Epithelial cell of proximal tubule (primary cell): ENCODE measurements around the gene PFDN2. TPM values are rescaled to one million over a fixed set of nuclear protein-coding genes. Genes with fewer than 3 reads are reported as not detected.

Experiments used
- DNase-seq: peaks from one replicate; pipeline ENCODE4 v3.0.0-alpha.2; 2011; ENCODE audit warnings: low read depth
- H3K4me3 ChIP-seq: 2 replicates; pipeline ENCODE4 v1.5.1; 2011; ENCODE audit warnings: low read depth, mild to moderate bottlenecking, low read length
- total RNA-seq: library from RNA; depleted of rRNA; stranded (reverse); fragments of >200 nt; gene quantifications from 2 replicates; pipeline ENCODE4 v1.2.3, GENCODE V29; 2015
- TF ChIP-seq, protein P1 (sequence below): conservative IDR thresholded peaks from 2 replicates; pipeline ENCODE4 v1.5.1; 2012; ENCODE audit warnings: low read depth, mild to moderate bottlenecking, low read length

The PFDN2 gene
- total RNA-seq, 1 donor from 2014 or later: 103 TPM

GRCh38 chr1:161082996-161083747 is 34.7 kb downstream of the PFDN2 start:
- H3K4me3 ChIP-seq: no peak overlapping the region
- DNase-seq: peak; percentile 73

GRCh38 chr1:161082483-161082882 is 35.4 kb downstream of the PFDN2 start:
- TF ChIP-seq, protein P1, sequence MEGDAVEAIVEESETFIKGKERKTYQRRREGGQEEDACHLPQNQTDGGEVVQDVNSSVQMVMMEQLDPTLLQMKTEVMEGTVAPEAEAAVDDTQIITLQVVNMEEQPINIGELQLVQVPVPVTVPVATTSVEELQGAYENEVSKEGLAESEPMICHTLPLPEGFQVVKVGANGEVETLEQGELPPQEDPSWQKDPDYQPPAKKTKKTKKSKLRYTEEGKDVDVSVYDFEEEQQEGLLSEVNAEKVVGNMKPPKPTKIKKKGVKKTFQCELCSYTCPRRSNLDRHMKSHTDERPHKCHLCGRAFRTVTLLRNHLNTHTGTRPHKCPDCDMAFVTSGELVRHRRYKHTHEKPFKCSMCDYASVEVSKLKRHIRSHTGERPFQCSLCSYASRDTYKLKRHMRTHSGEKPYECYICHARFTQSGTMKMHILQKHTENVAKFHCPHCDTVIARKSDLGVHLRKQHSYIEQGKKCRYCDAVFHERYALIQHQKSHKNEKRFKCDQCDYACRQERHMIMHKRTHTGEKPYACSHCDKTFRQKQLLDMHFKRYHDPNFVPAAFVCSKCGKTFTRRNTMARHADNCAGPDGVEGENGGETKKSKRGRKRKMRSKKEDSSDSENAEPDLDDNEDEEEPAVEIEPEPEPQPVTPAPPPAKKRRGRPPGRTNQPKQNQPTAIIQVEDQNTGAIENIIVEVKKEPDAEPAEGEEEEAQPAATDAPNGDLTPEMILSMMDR: no peak
- no peak for DNase-seq
- H3K4me3 ChIP-seq: no peak overlapping the region

More at GRCh38 chr1:161082996-161083747, 34.7 kb downstream of the PFDN2 start:
- TF ChIP-seq, protein P1: no peak

DNA sequence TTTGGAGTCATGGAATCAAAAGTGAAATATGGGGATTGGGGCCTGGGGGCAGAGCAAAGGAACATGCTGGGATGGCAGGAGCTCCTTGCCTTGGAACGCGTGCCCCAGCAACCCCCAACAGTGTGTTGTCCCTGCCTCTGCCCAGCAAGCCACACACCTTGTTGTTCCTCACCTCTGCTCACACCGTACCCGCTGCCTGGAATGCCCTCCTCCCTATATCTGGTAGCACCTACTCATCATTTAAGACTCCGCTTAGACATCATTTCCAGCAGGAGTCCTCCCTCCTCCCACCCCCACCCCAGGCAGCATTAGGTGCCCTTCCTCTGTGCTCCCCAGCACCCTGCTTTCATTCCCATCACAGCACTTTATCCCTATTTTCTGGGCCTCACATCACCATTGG is 36.3 kb downstream of the PFDN2 start:
- no peak for DNase-seq
- H3K4me3 ChIP-seq: no peak overlapping the region
- TF ChIP-seq, protein P1: no peak

DNA sequence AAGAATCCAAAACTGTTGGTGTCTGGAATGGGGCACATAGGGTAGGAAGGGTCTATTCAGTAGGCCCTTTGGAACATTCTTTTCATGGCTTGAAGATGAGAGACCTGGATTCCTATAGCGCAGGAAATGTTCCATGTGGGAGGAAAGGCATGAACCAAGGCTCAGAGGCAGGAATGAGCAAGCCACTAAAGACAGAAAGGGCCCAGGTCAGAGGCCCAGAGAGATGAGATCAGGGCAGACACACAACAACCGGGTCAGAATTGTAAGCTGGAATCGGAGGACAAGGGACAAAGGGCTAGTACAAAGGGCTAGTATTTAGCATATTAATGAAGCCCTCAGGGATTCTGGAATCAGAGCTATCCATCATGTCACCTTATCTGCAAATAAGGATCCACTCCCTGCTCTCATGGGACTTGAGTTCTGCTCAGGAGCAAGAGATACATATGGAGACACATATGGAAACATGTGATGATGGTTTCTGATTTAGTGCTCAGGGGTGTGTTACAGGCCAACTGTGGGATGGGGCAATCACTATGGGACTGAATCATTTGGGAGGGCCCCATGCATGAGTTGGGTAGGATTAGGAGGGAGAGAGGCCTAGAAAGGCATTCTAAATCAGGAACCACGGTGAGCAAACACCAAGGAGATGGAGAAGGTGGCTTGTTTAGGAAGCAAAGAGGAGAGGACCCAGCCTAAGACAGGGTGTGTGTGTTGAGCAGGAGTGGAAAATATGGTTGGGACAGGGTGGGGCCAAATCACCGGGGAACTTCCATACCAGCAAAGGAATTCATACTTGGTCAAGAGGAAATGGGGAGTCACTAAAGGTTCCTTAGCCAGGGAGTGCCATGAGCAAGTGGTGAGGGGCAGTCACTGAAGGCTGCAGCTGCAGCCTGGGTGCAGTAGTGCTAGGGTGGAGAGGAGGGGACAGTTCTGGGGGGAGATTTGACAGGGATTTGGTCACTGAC is 37.1 kb downstream of the PFDN2 start:
- H3K4me3 ChIP-seq: no peak overlapping the region
- TF ChIP-seq, protein P1: no peak
- no peak for DNase-seq

- DNase-seq: no peak
- no peak overlapping the region for H3K4me3 ChIP-seq
- TF ChIP-seq, protein P1: no peak
Observed at GRCh38 chr1:161079436-161080110, 38.3 kb downstream of the PFDN2 start.

- DNase-seq: no peak
- H3K4me3 ChIP-seq: no peak overlapping the region
- TF ChIP-seq, protein P1: no peak
Observed at GRCh38 chr1:161077426-161077825, 40.4 kb downstream of the PFDN2 start.
